ENCODE measurements around the gene ZNF414. TPM values are rescaled to one million over a fixed set of nuclear protein-coding genes. Genes with fewer than 3 reads are reported as not detected.
A peak's percentile ranks its signal among the peaks of the same experiment; 100 is the strongest.

ZNF414 gene
- total and polyA plus RNA-seq, 9 of the 15 experiments (the other 6 are each of a cell fraction or from before 2014, with no cell fraction given), result 0.03 to 27.2 (median 2.2) TPM; not detected in 2

- TF ChIP-seq MGA (IDR thresholded peaks at IDR 0.05) (peak; percentile 93), RAD51 (IDR thresholded peaks at IDR 0.05; ENCODE audit: borderline replicate concordance, low read depth) (peak; percentile 67; the same call in 1 of the 2 replicates), SRSF7 (optimal IDR thresholded peaks at IDR 0.05; ENCODE audit: low read depth, low read length) (no peak), NR3C1 (CRISPR knock-in tag; IDR thresholded peaks at IDR 0.05) (no peak), CREB3 (tag; conservative IDR thresholded peaks at IDR 0.05; ENCODE audit: low read depth) (no peak), FOXP4 (CRISPR knock-in tag; IDR thresholded peaks at IDR 0.05; ENCODE audit: borderline replicate concordance) (no peak), NRF1 (conservative IDR thresholded peaks at IDR 0.05 in 1 of 2, IDR thresholded peaks at IDR 0.05 in 1 of 2) (peak; percentile 51 to 54), ESRRA (IDR thresholded peaks at IDR 0.05; ENCODE audit: borderline replicate concordance, low read depth) (0 out of 2 replicates have a peak, but pooled peaks have one; percentile 29), ZBTB17 (CRISPR knock-in tag; IDR thresholded peaks at IDR 0.05) (0 out of 2 replicates have a peak, but pooled peaks have one; percentile 28), MAZ (CRISPR knock-in tag; conservative IDR thresholded peaks at IDR 0.05 in 1 of 2, IDR thresholded peaks at IDR 0.05 in 1 of 2) (peak; percentile 57 to 81), TAF1 (IDR thresholded peaks at IDR 0.05; ENCODE audit: control insufficient read depth, extremely low read depth, insufficient read depth, low read length, severe bottlenecking) (peak; percentile 39)
Measured at GRCh38 chr19:8505680-8506401, 8.1 kb downstream of the ZNF414 start (continued).

All from K562 (cell line).